HL-60 (cell line): Measurements from ENCODE around the gene IL13RA1.

Experiments used
- DNase-seq, 2 experiments: peaks; one replicate each; pipeline ENCODE4 v3.0.0-alpha.2; 2010 to 2020; ENCODE audit warnings: low read depth in 1 of 2, low spot score in 1 of 2
- H3K27ac ChIP-seq: fragments of 250-450 bp; sonication (Bioruptor Pico); replicated peaks from 2 replicates; pipeline ENCODE4 v1.5.1; 2020; ENCODE audit warnings: mild to moderate bottlenecking, moderate library complexity
- H3K27me3 ChIP-seq: fragments of 250-450 bp; sonication (Bioruptor Pico); 2 replicates; pipeline ENCODE4 v1.5.1; 2021; ENCODE audit warnings: mild to moderate bottlenecking, moderate library complexity; ENCODE audit not compliant: insufficient read depth, poor library complexity, severe bottlenecking
- H3K4me3 ChIP-seq: replicated peaks from 2 replicates; pipeline ENCODE4 v1.5.1; 2011; ENCODE audit warnings: mild to moderate bottlenecking, control low read depth, low read length; ENCODE audit not compliant: insufficient read depth
- CTCF ChIP-seq: IDR thresholded peaks from one replicate; pipeline ENCODE4 v1.5.1; 2011; ENCODE audit warnings: low read length, control low read depth, inconsistent platforms; ENCODE audit not compliant: insufficient read depth
- GABPA ChIP-seq: IDR thresholded peaks from 2 replicates; pipeline ENCODE4 v1.6.1; 2012; ENCODE audit warnings: low read depth
- POLR2AphosphoS5 ChIP-seq: IDR thresholded peaks from 2 replicates; pipeline ENCODE4 v1.6.1; 2012; ENCODE audit warnings: low read depth
- REST ChIP-seq: IDR thresholded peaks from 2 replicates; pipeline ENCODE4 v1.6.1; 2012; ENCODE audit warnings: low read depth; ENCODE audit not compliant: insufficient replicate concordance
- SPI1 ChIP-seq: IDR thresholded peaks from 2 replicates; pipeline ENCODE4 v1.6.1; 2012; ENCODE audit warnings: low read depth, mild to moderate bottlenecking, borderline replicate concordance

IL13RA1 gene

GRCh38 chrX:118756101-118756500 lies 28.7 kb downstream of the IL13RA1 start:
- TF ChIP-seq REST (no peak), CTCF (no peak)
- H3K4me3 ChIP-seq = no peak overlapping the region

GRCh38 chrX:118758511-118758910 lies 31.1 kb downstream of the IL13RA1 start:
- H3K27ac ChIP-seq = no peak overlapping the region
- DNase-seq = no peak
- H3K4me3 ChIP-seq = no peak overlapping the region
- H3K27me3 ChIP-seq = no peaks in the 10 kb centered on the region
- no peak for TF ChIP-seq CTCF
- TF ChIP-seq POLR2AphosphoS5 = no peak
- TF ChIP-seq REST = no peak
- no peak for TF ChIP-seq SPI1
- TF ChIP-seq GABPA = no peak

More at GRCh38 chrX:118756101-118756500, 28.7 kb downstream of the IL13RA1 start:
- Histone ChIP-seq H3K27me3 (no peaks in the 10 kb centered on the region), H3K27ac (peak overlapping the region; percentile 58)
- peak; percentile 29 to 76 for DNase-seq

- Histone ChIP-seq H3K27ac (no peak overlapping the region), H3K4me3 (no peak overlapping the region), H3K27me3 (no peaks in the 10 kb centered on the region)
- no peak for TF ChIP-seq POLR2AphosphoS5
- no peak for TF ChIP-seq SPI1
- no peak for TF ChIP-seq CTCF
- TF ChIP-seq GABPA = no peak
- TF ChIP-seq REST = no peak
- DNase-seq = no peak
Measured at GRCh38 chrX:118760025-118760424, 32.6 kb downstream of the IL13RA1 start.
